GM23248 (cell line): ENCODE data around the gene EVA1C. TPM values are rescaled to one million over a fixed set of nuclear protein-coding genes. Genes with fewer than 3 reads are reported as not detected.
"Not testable (repeated sequence)": the region's sequence is repeated elsewhere in the genome, so short reads cannot be mapped to it uniquely, and the experiment has no call there.

Source experiments
- DNase-seq: peaks from one replicate; pipeline ENCODE4 v3.0.0-alpha.2; 2015
- H2AFZ ChIP-seq: fragments of 200-600 bp; sonication (generic); 2 replicates; pipeline ENCODE4 v1.6.1; 2016; ENCODE audit warnings: antibody characterized with exemption
- H3F3A ChIP-seq: fragments of 200-600 bp; sonication (generic); 2 replicates; pipeline ENCODE4 v1.6.1; 2016; ENCODE audit warnings: mild to moderate bottlenecking, antibody characterized with exemption, mixed run types; ENCODE audit not compliant: insufficient read depth
- H3K27ac ChIP-seq: fragments of 200-600 bp; sonication (generic); 2 replicates; pipeline ENCODE4 v1.5.1; 2016; ENCODE audit warnings: mild to moderate bottlenecking
- H3K27me3 ChIP-seq: fragments of 200-600 bp; sonication (generic); replicated peaks from 2 replicates; pipeline ENCODE4 v1.6.1; 2016; ENCODE audit warnings: mild to moderate bottlenecking; ENCODE audit not compliant: insufficient read depth
- H3K36me3 ChIP-seq: fragments of 200-600 bp; sonication (generic); 2 replicates; pipeline ENCODE4 v1.6.1; 2016; ENCODE audit warnings: low read depth, mild to moderate bottlenecking
- H3K4me1 ChIP-seq: fragments of 200-600 bp; sonication (generic); 2 replicates; pipeline ENCODE4 v1.6.1; 2016; ENCODE audit warnings: mild to moderate bottlenecking; ENCODE audit not compliant: insufficient read depth
- H3K4me2 ChIP-seq: fragments of 200-600 bp; sonication (generic); one replicate; pipeline ENCODE4 v1.6.1; 2016; ENCODE audit warnings: mild to moderate bottlenecking; ENCODE audit not compliant: unreplicated experiment
- H3K4me3 ChIP-seq: fragments of 200-600 bp; sonication (generic); 2 replicates; pipeline ENCODE4 v1.5.1; 2016; ENCODE audit warnings: mild to moderate bottlenecking
- H3K79me2 ChIP-seq: fragments of 200-600 bp; sonication (generic); 2 replicates; pipeline ENCODE4 v1.6.1; 2016; ENCODE audit warnings: mild to moderate bottlenecking; ENCODE audit not compliant: insufficient read depth
- H3K9ac ChIP-seq: fragments of 200-600 bp; sonication (generic); 2 replicates; pipeline ENCODE4 v1.6.1; 2016; ENCODE audit warnings: mild to moderate bottlenecking
- H3K9me2 ChIP-seq: fragments of 200-600 bp; sonication (generic); 2 replicates; pipeline ENCODE4 v1.6.1; 2016; ENCODE audit warnings: mixed run types, mild to moderate bottlenecking, moderate library complexity; ENCODE audit not compliant: insufficient read depth
- H3K9me3 ChIP-seq: fragments of 200-600 bp; sonication (generic); one replicate; pipeline ENCODE4 v1.6.1; 2017; ENCODE audit warnings: low read depth
- H4K20me1 ChIP-seq: fragments of 200-600 bp; sonication (generic); 2 replicates; pipeline ENCODE4 v1.6.0; 2016; ENCODE audit not compliant: insufficient read depth
- EZH2 ChIP-seq: fragments of 200-600 bp; sonication (generic); IDR thresholded peaks from 2 replicates; pipeline ENCODE4 v1.6.1; 2018; ENCODE audit warnings: antibody characterized with exemption, mild to moderate bottlenecking; ENCODE audit not compliant: insufficient read depth, poor library complexity, severe bottlenecking
- EZH2phosphoT487 ChIP-seq: fragments of 200-600 bp; sonication (generic); IDR thresholded peaks from 2 replicates; pipeline ENCODE4 v1.6.1; 2018; ENCODE audit warnings: antibody characterized with exemption, moderate library complexity, mild to moderate bottlenecking, low read depth; ENCODE audit not compliant: insufficient read depth
- WGBS, 2 experiments: methylation state at CpG; one replicate each; pipeline ENCODE4 v1.1.6; 2015 to 2017; ENCODE audit warnings: low lambda C conversion rate in 2 of 2, low coverage in 1 of 2; ENCODE audit errors: missing lambda C conversion rate in 2 of 2; 5-methylcytosine and 5-hydroxymethylcytosine counted together
- in situ Hi-C: fragments of 300-500 bp; cut with MboI; formaldehyde crosslinking; loops from 2 replicates; pipeline ENCODE4 v1.15.0; 2020
- polyA plus RNA-seq: library from polyadenylated mRNA; unstranded; fragments of >200 nt; fragmentation: Nextera tagmentation; extraction: Ambion mirVana; gene quantifications from 2 replicates; pipeline ENCODE4 v1.2.1, GENCODE V29; 2016
- total RNA-seq: library from RNA; depleted of rRNA; stranded (reverse); fragments of >200 nt; shearing (Covaris generic); gene quantifications from 2 replicates; pipeline ENCODE4 v1.2.3, GENCODE V29; 2014

The EVA1C gene
- total and polyA plus RNA-seq, 2 experiments from 2014 or later, result 1.9 to 2.2 TPM

- Histone ChIP-seq H3K4me1 (peaks cover 28% of the 10 kb centered on the region), H4K20me1 (no peaks in the 10 kb centered on the region), H3K79me2 (no peaks in the 10 kb centered on the region), H3K9ac (no peak overlapping the region), H3F3A (peaks cover 22% of the 10 kb centered on the region), H3K4me2 (no peak overlapping the region), H3K36me3 (no peaks in the 10 kb centered on the region), H3K4me3 (no peak overlapping the region), H3K9me2 (no peaks in the 10 kb centered on the region), H3K27me3 (no peaks in the 10 kb centered on the region), H2AFZ (peak overlapping the region; percentile 24; the same call in 1 of the 2 replicates), H3K27ac (no peak overlapping the region), H3K9me3 (no peaks in the 10 kb centered on the region)
- in situ Hi-C loops, result no loop called here
- WGBS, 2 experiments, result 69 to 71% methylated on average over 10 of the region's 10 CpGs
- DNase-seq, result no peak
- TF ChIP-seq EZH2phosphoT487 (no peak), EZH2 (no peak)
Measured at GRCh38 chr21:32427958-32428623, 15.6 kb downstream of the EVA1C start.

- in situ Hi-C loops, H4K20me1 ChIP-seq, H2AFZ ChIP-seq, H3K4me1 ChIP-seq, H3K4me2 ChIP-seq, H3F3A ChIP-seq, H3K27ac ChIP-seq, H3K9me2 ChIP-seq, H3K9ac ChIP-seq, H3K27me3 ChIP-seq, H3K36me3 ChIP-seq, H3K79me2 ChIP-seq, H3K4me3 ChIP-seq, DNase-seq, H3K9me3 ChIP-seq: not testable (repeated sequence)
- WGBS, 2 experiments, result 65 to 66% methylated on average over 15 of the region's 15 CpGs
Measured at GRCh38 chr21:32432982-32433660, 20.6 kb downstream of the EVA1C start.

DNA sequence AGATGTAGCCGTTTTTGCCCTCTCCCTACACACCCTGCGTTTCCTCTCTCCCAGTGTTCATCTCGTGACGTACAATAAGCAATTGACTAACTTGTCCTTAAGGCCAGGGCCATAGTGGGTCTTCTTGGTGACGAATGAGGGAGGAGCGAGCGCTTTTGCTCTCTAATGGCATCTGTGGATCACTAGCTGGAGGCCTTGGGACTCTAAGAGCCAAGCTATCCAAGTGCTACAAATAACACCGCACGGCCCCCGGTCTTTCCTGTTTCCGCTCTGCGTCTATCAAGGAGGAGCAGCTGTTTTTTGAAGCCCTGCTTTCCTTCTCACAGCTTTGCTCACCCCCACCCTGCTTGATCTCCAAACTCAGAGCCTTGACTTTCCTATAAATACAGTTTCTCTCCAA is 25.2 kb downstream of the EVA1C start:
- Histone ChIP-seq H3K27ac (no peak overlapping the region), H3K4me3 (no peak overlapping the region), H3K9ac (no peak overlapping the region), H3K36me3 (no peaks in the 10 kb centered on the region), H2AFZ (no peak overlapping the region), H3F3A (no peaks in the 10 kb centered on the region), H3K4me2 (no peak overlapping the region), H4K20me1 (no peaks in the 10 kb centered on the region), H3K27me3 (no peaks in the 10 kb centered on the region), H3K79me2 (no peaks in the 10 kb centered on the region), H3K4me1 (no peaks in the 10 kb centered on the region), H3K9me3 (no peaks in the 10 kb centered on the region), H3K9me2 (no peaks in the 10 kb centered on the region)
- TF ChIP-seq EZH2phosphoT487 (no peak), EZH2 (no peak)
- 89 to 90% methylated on average over 12 of the region's 12 CpGs for WGBS, 2 experiments
- no peak for DNase-seq
- in situ Hi-C loops, result no loop called here

- WGBS, 2 experiments, result 90 to 93% methylated on average over 8 of the region's 8 CpGs
- no peak for DNase-seq
- no peaks in the 10 kb centered on the region for H3K9me2 ChIP-seq
- H3K27ac ChIP-seq, result no peak overlapping the region
- in situ Hi-C loops, result no loop called here
- H3K4me3 ChIP-seq, result no peak overlapping the region
- no peak for TF ChIP-seq EZH2
- no peak for TF ChIP-seq EZH2phosphoT487
- H3K9ac ChIP-seq, result no peak overlapping the region
- no peaks in the 10 kb centered on the region for H3F3A ChIP-seq
- H2AFZ ChIP-seq, result no peak overlapping the region
- H4K20me1 ChIP-seq, result no peaks in the 10 kb centered on the region
- no peak overlapping the region for H3K4me2 ChIP-seq
- H3K27me3 ChIP-seq, result no peaks in the 10 kb centered on the region
- H3K36me3 ChIP-seq, result no peaks in the 10 kb centered on the region
- H3K79me2 ChIP-seq, result no peaks in the 10 kb centered on the region
- no peaks in the 10 kb centered on the region for H3K4me1 ChIP-seq
- H3K9me3 ChIP-seq, result no peaks in the 10 kb centered on the region
Measured at GRCh38 chr21:32442566-32443318, 30.2 kb downstream of the EVA1C start.
